CD14-positive monocyte (primary cell): ENCODE data around the gene NOD2. TPM values are rescaled to one million over a fixed set of nuclear protein-coding genes. Genes with fewer than 3 reads are reported as not detected.
A peak's percentile ranks its signal among the peaks of the same experiment; 100 is the strongest.

Experiments used
- DNase-seq, 3 donors: peaks; one replicate each; pipeline ENCODE4 v3.0.0-alpha.2; 2011 to 2022
- H2AFZ ChIP-seq: 2 replicates; pipeline ENCODE4 v1.6.0; 2012; ENCODE audit warnings: mild to moderate bottlenecking, low read depth, low read length, inconsistent platforms; ENCODE audit not compliant: insufficient read depth, poor library complexity, severe bottlenecking
- H3K27ac ChIP-seq, 2 donors: 1 replicate in 1 of 2; 2 replicates in 1 of 2; pipeline ENCODE4 v1.5.1; 2012 to 2013; ENCODE audit warnings: low read length in 2 of 2, control low read depth in 1 of 2, inconsistent platforms in 1 of 2, low read depth in 1 of 2, mild to moderate bottlenecking in 1 of 2
- H3K27me3 ChIP-seq, 2 donors: one replicate each; pipeline versions ENCODE4 v1.6.0 to v1.6.1; 2011 to 2013; ENCODE audit warnings: low read length in 2 of 2; ENCODE audit not compliant: control insufficient read depth in 2 of 2, insufficient read depth in 2 of 2
- H3K36me3 ChIP-seq, 2 donors: replicated peaks in 1 of 2; 1 replicate in 1 of 2; 2 replicates in 1 of 2; pipeline versions ENCODE4 v1.5.1 to v1.6.1; 2012 to 2013; ENCODE audit warnings: low read length in 2 of 2, control low read depth in 1 of 2, inconsistent platforms in 1 of 2, mild to moderate bottlenecking in 1 of 2; ENCODE audit not compliant: insufficient read depth in 2 of 2, control insufficient read depth in 1 of 2
- H3K4me1 ChIP-seq, 2 donors: 1 replicate in 1 of 2; 2 replicates in 1 of 2; pipeline versions ENCODE4 v1.5.1 to v1.6.1; 2012 to 2013; ENCODE audit warnings: low read length in 2 of 2, control low read depth in 1 of 2, inconsistent platforms in 1 of 2, mild to moderate bottlenecking in 1 of 2, moderate library complexity in 1 of 2; ENCODE audit not compliant: insufficient read depth in 2 of 2, control insufficient read depth in 1 of 2
- H3K4me2 ChIP-seq: replicated peaks from 2 replicates; pipeline ENCODE3; 2012; ENCODE audit warnings: low read length, moderate library complexity, mild to moderate bottlenecking; ENCODE audit not compliant: poor library complexity, severe bottlenecking; ENCODE audit errors: extremely low read depth
- H3K4me3 ChIP-seq, 3 experiments: fragments of 200-600 bp in 1 of 3; sonication (generic) in 1 of 3; replicated peaks in 1 of 3; 1 replicate in 2 of 3; 2 replicates in 1 of 3; pipeline ENCODE4 v1.5.1; 2011 to 2013; ENCODE audit warnings: low read length in 3 of 3, mild to moderate bottlenecking in 3 of 3, control low read depth in 2 of 3, low read depth in 2 of 3, inconsistent platforms in 1 of 3, moderate library complexity in 1 of 3
- H3K79me2 ChIP-seq: 2 replicates; pipeline ENCODE4 v1.6.0; 2012; ENCODE audit warnings: mild to moderate bottlenecking, control low read depth, inconsistent platforms, low read length, moderate library complexity; ENCODE audit not compliant: insufficient read depth
- H3K9ac ChIP-seq: 2 replicates; pipeline ENCODE4 v1.6.0; 2017; ENCODE audit warnings: low read length, mild to moderate bottlenecking; ENCODE audit not compliant: insufficient read depth, poor library complexity, severe bottlenecking
- H3K9me3 ChIP-seq, 2 donors: replicated peaks in 1 of 2; 1 replicate in 1 of 2; 2 replicates in 1 of 2; pipeline versions ENCODE4 v1.5.1 to v1.6.1; 2012 to 2013; ENCODE audit warnings: low read length in 2 of 2, control low read depth in 1 of 2; ENCODE audit not compliant: control insufficient read depth in 1 of 2, insufficient read depth in 1 of 2
- H4K20me1 ChIP-seq: 2 replicates; pipeline ENCODE4 v1.6.0; 2012; ENCODE audit warnings: mild to moderate bottlenecking, low read length, control low read depth, moderate library complexity; ENCODE audit not compliant: insufficient read depth
- H3K27ac Mint-ChIP-seq, 7 donors: one replicate each; pipeline ENCODE4 v1.8.0; 2020; ENCODE audit warnings: mild to moderate bottlenecking in 7 of 7, mixed read lengths in 7 of 7, moderate library complexity in 6 of 7, inconsistent platforms in 2 of 7
- H3K27me3 Mint-ChIP-seq, 3 donors: one replicate each; pipeline ENCODE4 v1.8.0; 2021 to 2022; ENCODE audit warnings: low read depth in 3 of 3, mild to moderate bottlenecking in 3 of 3, mixed read lengths in 3 of 3, moderate library complexity in 3 of 3, inconsistent platforms in 1 of 3
- H3K36me3 Mint-ChIP-seq, 2 donors: one replicate each; pipeline ENCODE4 v1.8.0; 2020; ENCODE audit warnings: mixed read lengths in 2 of 2, inconsistent platforms in 1 of 2, mild to moderate bottlenecking in 1 of 2
- H3K4me1 Mint-ChIP-seq: one replicate; pipeline ENCODE4 v1.8.0; 2020; ENCODE audit warnings: mild to moderate bottlenecking, mixed read lengths
- H3K4me3 Mint-ChIP-seq, 2 donors: one replicate each; pipeline ENCODE4 v1.8.0; 2020; ENCODE audit warnings: mild to moderate bottlenecking in 2 of 2, mixed read lengths in 2 of 2, moderate library complexity in 1 of 2
- H3K9me3 Mint-ChIP-seq, 7 donors: one replicate each; pipeline ENCODE4 v1.8.0; 2020 to 2022; ENCODE audit warnings: mixed read lengths in 7 of 7, mild to moderate bottlenecking in 6 of 7, moderate library complexity in 6 of 7, inconsistent platforms in 2 of 7
- CTCF ChIP-seq: fragments of 200-600 bp; IDR thresholded peaks from one replicate; pipeline ENCODE4 v1.8.0; 2022; ENCODE audit warnings: antibody characterized with exemption, mild to moderate bottlenecking
- WGBS: methylation state at CpG from one replicate; pipeline ENCODE4 v1.1.5; 2013; ENCODE audit warnings: missing lambda C conversion rate; ENCODE audit not compliant: insufficient coverage; 5-methylcytosine and 5-hydroxymethylcytosine counted together
- intact Hi-C, 2 donors: fragments of 100-400 bp; cut with micrococcal nuclease; formaldehyde crosslinking; loops; one replicate each; pipeline versions ENCODE4 v1.15.0 to v1.15.1; 2023
- polyA plus RNA-seq, 3 donors: library from polyadenylated mRNA; depleted of rRNA in 1 of 3; unstranded in 2 of 3; stranded (reverse) in 1 of 3; fragments of 300-500 nt in 2 of 3; fragments of >200 nt in 1 of 3; fragmentation: Illumina TruSeq in 2 of 3; gene quantifications; 1 replicate in 2 of 3; 2 replicates in 1 of 3; pipeline ENCODE4 v1.2.3, GENCODE V29; 2012 to 2021

NOD2 gene
- polyA plus RNA-seq, 3 donors, result 18.5 to 83.3 (median 29.7) TPM

GRCh38 chr16:50675686-50676610 lies 17.5 kb upstream of the NOD2 start:
- no peak for TF ChIP-seq CTCF
- H3K79me2 ChIP-seq, result peaks cover 96% of the 10 kb centered on the region
- no peak for DNase-seq

GRCh38 chr16:50676684-50677225 lies 16.7 kb upstream of the NOD2 start:
- H3K4me1 Mint-ChIP-seq, result peaks cover 42% of the 10 kb centered on the region
- H3K4me3 Mint-ChIP-seq, result no peak overlapping the region
- TF ChIP-seq CTCF, result no peak
- Histone ChIP-seq H3K79me2 (peaks cover 96% of the 10 kb centered on the region), H2AFZ (no peak overlapping the region), H3K4me2 (no peak overlapping the region), H3K4me3 (no peak overlapping the region), H4K20me1 (peaks cover 48% of the 10 kb centered on the region), H3K9me3 (peaks cover 28 to 32% of the 10 kb centered on the region in 2 donors), H3K36me3 (peaks cover 62 to 75% of the 10 kb centered on the region in 2 donors), H3K27ac (peak overlapping the region in 1 of 2 donors; percentile 100), H3K9ac (no peak overlapping the region), H3K4me1 (peaks cover 37 to 55% of the 10 kb centered on the region in 2 donors), H3K27me3 (no peaks in the 10 kb centered on the region)
- peak overlapping the region in 6 of 7 donors; percentile 12 to 78 (median 52) for H3K27ac Mint-ChIP-seq
- intact Hi-C loops, result loop anchor here in 1 of 2 donors (5.0 kb wide), 1 partner anchor 36 kb away; no protein-coding TSS in a partner anchor
- no peak for DNase-seq
- peaks cover 72 to 80% of the 10 kb centered on the region in 2 donors for H3K36me3 Mint-ChIP-seq
- no peaks in the 10 kb centered on the region for H3K27me3 Mint-ChIP-seq
- peaks cover 19 to 26% (median 23%) of the 10 kb centered on the region in 7 donors for H3K9me3 Mint-ChIP-seq
- WGBS, result 98% methylated on average over 7 of the region's 9 CpGs

More at GRCh38 chr16:50675686-50676610, 17.5 kb upstream of the NOD2 start:
- Histone ChIP-seq H3K36me3 (peaks cover 69 to 83% of the 10 kb centered on the region in 2 donors), H4K20me1 (peaks cover 56% of the 10 kb centered on the region), H3K4me2 (no peak overlapping the region), H3K4me3 (no peak overlapping the region), H3K9me3 (peaks cover 30 to 35% of the 10 kb centered on the region in 2 donors), H3K27me3 (no peaks in the 10 kb centered on the region), H3K9ac (no peak overlapping the region), H3K27ac (peak overlapping the region in 1 of 2 donors; percentile 100), H2AFZ (no peak overlapping the region), H3K4me1 (peaks cover 30 to 47% of the 10 kb centered on the region in 2 donors)
- Mint-ChIP-seq H3K4me3 (no peak overlapping the region), H3K27me3 (no peaks in the 10 kb centered on the region), H3K36me3 (peaks cover 80 to 88% of the 10 kb centered on the region in 2 donors), H3K27ac (peak overlapping the region; percentile 1 to 84 (median 69)), H3K9me3 (peaks cover 20 to 30% (median 27%) of the 10 kb centered on the region in 7 donors), H3K4me1 (peaks cover 36% of the 10 kb centered on the region)
- 92% methylated on average over 17 of the region's 23 CpGs for WGBS
- intact Hi-C loops, result loop anchor here in 1 of 2 donors (5.0 kb wide), 1 partner anchor 36 kb away; no protein-coding TSS in a partner anchor
